NCI-H1092 (cell line): ENCODE data around the gene POLR2L.

Source experiments
- DNase-seq: peaks from one replicate; lab custom pipeline; 2025; lab: John Stamatoyannopoulos, UW

POLR2L gene

GRCh38 chr11:868802-869201 lies 26.5 kb upstream of the POLR2L start:
- DNase-seq = no peak

GRCh38 chr11:868394-868793 lies 26.1 kb upstream of the POLR2L start:
- no peak for DNase-seq

- no peak for DNase-seq
These were observed 25.6 kb upstream of the POLR2L start for GRCh38 chr11:867856-868358.

GRCh38 chr11:866481-866880 lies 24.2 kb upstream of the POLR2L start:
- DNase-seq = no peak

GRCh38 chr11:865462-866430 lies 23.4 kb upstream of the POLR2L start:
- no peak for DNase-seq

DNA sequence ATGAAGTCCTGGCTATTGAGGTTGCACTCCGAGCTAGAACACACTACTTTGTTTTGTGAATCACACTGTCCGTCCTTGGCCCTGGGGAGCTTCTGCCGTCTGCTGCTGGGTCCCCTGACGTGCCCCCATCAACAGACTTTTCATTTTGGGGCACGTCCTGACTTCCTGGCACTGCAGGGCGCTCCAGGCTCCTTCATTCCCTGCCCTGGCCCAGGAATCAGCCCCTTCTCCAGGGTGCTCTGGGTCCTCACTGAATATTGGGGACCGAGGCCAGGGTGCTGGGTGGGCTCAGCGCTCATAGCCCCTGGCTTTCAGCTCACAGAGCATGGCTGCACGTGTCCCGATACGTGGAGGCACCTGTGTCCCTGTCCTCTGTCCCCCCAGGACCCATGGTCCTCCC lies 22.6 kb upstream of the POLR2L start:
- DNase-seq = no peak

DNA sequence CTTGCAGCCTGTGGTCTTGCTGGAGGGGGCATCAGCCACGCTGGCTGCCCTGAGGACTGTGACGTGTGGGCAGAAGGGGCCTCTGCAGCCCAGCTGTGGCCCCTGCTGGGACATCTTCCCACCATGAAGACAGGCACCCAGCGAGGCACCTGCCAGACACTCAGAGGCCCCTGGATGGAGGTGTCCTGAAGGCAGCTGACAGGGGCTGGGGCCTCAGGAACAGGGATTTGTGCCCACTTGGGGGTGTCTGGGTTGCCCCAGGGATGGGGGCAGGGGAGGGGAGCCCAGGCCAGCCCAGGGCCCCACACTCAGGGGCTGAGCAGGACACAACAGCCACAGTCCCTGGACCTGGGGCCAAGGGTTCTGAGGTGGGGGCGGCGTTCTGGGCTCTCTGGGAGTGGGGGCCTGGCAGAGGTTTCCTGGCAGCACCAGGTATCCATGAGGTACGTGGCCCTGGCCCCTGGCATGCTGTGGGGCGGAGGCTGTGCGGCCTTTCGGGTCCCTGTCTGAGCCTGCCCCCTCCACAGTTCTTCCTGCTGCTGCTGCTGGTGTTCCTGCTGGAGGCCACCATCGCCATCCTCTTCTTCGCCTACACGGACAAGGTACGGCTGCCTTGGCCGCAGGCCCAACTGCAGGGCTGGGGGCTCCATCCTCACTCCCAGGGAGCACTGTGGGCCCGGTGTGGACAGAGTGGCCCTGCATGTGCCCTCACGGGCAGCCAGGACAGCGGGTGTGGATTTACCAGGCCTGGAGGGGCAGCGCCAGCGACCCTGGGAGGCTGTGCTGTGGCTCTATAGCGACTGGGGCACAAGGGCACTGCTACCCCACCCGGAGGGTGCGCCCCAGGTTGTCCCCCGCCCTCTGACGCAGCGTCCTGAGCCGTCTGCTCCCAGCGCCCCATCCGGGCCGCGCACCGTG lies 21.8 kb upstream of the POLR2L start:
- no peak for DNase-seq

DNA sequence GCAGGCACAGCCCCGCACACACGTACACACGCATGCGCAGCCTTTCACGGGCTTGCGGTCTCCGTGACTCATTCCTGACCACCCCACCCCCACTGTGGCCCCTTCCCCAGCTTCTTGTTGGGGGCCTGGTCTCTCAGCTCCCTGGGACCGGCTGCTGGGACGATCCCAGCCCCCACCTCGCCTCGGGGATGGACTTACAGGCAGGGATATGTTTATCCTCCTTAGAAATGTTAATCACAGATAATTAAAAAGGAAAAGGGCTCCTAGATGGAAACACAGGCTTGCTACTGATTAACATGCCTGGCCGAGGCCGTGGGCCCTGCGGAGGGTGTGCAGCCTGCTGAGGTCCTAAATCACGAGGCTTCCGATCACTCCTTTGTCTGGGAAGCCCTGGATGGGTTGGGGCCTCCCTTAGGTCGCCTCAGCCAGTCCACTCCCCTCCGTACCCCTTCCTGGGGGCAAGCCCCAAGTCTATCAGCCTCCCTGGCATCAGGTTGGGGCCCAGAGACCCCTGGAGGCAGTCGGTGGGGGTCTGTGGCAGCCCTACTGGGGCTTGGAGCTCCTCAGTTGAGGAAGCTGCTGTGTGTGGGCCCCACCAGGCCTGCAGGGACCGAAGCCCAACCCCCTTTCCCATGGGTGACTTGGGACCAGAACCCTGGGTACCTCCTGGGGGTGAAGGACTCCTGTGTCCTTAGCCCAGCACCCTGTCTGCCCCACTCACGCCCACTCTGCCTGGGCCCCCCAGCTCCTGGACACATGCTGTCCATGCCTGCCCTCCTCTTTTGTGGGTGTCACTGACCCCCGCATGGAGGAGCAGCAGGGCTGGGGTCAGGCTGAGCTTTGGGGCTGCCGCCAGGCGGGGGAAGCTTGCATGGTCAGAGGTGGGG lies 20.9 kb upstream of the POLR2L start:
- no peak for DNase-seq

- DNase-seq = no peak
These were observed 20.3 kb upstream of the POLR2L start for GRCh38 chr11:862696-863022.

GRCh38 chr11:862081-862661 lies 19.8 kb upstream of the POLR2L start:
- DNase-seq = no peak

- DNase-seq = no peak
These were observed 18.8 kb upstream of the POLR2L start for GRCh38 chr11:861105-861479.

- DNase-seq = no peak
These were observed 18.1 kb upstream of the POLR2L start for GRCh38 chr11:860234-861104.

- peak; percentile 77 for DNase-seq
These were observed 17.2 kb upstream of the POLR2L start for GRCh38 chr11:859394-860131.

GRCh38 chr11:858762-859339 lies 16.5 kb upstream of the POLR2L start:
- DNase-seq = no peak

- DNase-seq = no peak
These were observed 15.9 kb upstream of the POLR2L start for GRCh38 chr11:858053-858761.

DNA sequence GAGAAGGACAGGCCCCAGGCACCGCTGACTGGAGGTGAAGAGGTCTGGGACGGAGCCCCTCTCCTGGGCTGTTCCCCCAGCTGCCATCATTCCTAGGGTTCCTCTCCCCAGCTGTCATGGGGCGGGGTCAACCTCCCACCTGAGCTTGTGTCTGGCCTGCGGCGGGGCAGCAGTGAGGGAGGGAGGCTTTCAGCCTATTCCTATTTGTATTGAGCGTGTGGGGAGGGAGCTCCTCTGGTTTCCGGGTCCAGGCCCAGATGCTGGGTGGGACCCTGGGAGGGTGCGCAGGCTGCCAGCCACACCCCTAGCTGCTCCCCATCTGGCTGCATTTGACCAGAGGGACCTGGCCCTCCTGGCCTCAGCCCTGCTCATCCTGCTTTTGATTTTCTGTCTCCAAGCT lies 14.1 kb upstream of the POLR2L start:
- no peak for DNase-seq

- DNase-seq = no peak
These were observed 13.5 kb upstream of the POLR2L start for GRCh38 chr11:855796-856195.

DNA sequence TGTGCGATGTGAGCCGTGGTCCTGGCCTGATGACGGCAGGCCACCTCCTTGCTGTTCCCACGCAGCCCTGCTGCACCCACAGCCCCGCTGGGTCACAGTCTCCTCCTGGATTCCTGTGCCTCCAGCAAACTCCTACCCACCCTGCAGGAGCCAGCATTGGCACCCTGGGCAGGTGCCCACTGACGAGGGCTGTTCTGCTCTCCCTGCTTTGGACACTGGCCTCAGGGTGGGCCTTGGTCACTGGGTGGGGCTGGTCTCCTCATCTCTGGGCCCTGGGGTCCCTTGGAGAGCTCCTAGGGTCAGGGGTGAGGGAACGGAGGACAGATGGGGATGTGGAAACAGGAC lies 13.0 kb upstream of the POLR2L start:
- no peak for DNase-seq
